GM12878 (cell line): ENCODE data around the gene GRIN3A. TPM values are rescaled to one million over a fixed set of nuclear protein-coding genes. Genes with fewer than 3 reads are reported as not detected.

Experiments used
- ATAC-seq: fragments of 200-7000 bp; cut with Tn5 transposase; 3 replicates; pipeline ENCODE4 v1.9.1; 2020; ENCODE audit warnings: mild to moderate bottlenecking, moderate library complexity
- BruUV-seq: library from RNA; stranded (reverse); fragments of 400-500 nt; replicated peaks from 2 replicates; lab custom pipeline; 2021; lab: Mats Ljungman, UMichigan
- CTCF ChIA-PET: fragments of 300-600 bp; sonication (Branson Sonifier 250); formaldehyde crosslinking; extraction: SDS; loops from one replicate; lab custom pipeline; 2021; ENCODE audit warnings: inconsistent platforms; lab: Yijun Ruan, JAX
- POLR2A ChIA-PET: fragments of 350-600 bp; formaldehyde crosslinking; extraction: SDS; loops from one replicate; lab custom pipeline; 2021; ENCODE audit warnings: inconsistent platforms; lab: Charles Lee
- RAD21 ChIA-PET: fragments of 300-600 bp; sonication (Branson Sonifier 250); formaldehyde crosslinking; loops from one replicate; lab custom pipeline; 2023; ENCODE audit warnings: antibody characterized with exemption; ENCODE audit not compliant: unreplicated experiment; lab: Charles Lee
- SMC1A ChIA-PET: fragments of 300-600 bp; sonication (Branson Sonifier 250); formaldehyde crosslinking; loops from one replicate; lab custom pipeline; 2023; ENCODE audit not compliant: unreplicated experiment, uncharacterized antibody; lab: Charles Lee
- DNase-seq: peaks from one replicate; pipeline ENCODE4 v3.0.0-alpha.2; 2011; ENCODE audit warnings: low read depth, low spot score
- FAIRE-seq: peaks from 3 replicates; lab custom pipeline; 2011; peaks lifted over from hg19 to GRCh38; lab: Jason Lieb, UNC
- H2AFZ ChIP-seq: 2 replicates; pipeline ENCODE4 v1.6.0; 2011; ENCODE audit warnings: low read depth, low read length, control low read depth; ENCODE audit not compliant: control insufficient read depth
- H3K27ac ChIP-seq: 2 replicates; pipeline ENCODE4 v1.5.1; 2011; ENCODE audit warnings: control low read depth; ENCODE audit not compliant: control insufficient read depth, insufficient read depth
- H3K27me3 ChIP-seq, 2 experiments: replicated peaks in 1 of 2; 2 replicates each; pipeline versions ENCODE4 v1.6.0 to v1.6.1; 2011; ENCODE audit warnings: low read length in 1 of 2; ENCODE audit not compliant: control insufficient read depth in 2 of 2, insufficient read depth in 2 of 2
- H3K36me3 ChIP-seq, 2 experiments: 2 replicates each; pipeline ENCODE4 v1.5.1; 2011; ENCODE audit warnings: low read length in 1 of 2; ENCODE audit not compliant: control insufficient read depth in 2 of 2, insufficient read depth in 2 of 2
- H3K4me1 ChIP-seq: 2 replicates; pipeline ENCODE4 v1.6.1; 2011; ENCODE audit warnings: mild to moderate bottlenecking, low read length, moderate library complexity, mixed read lengths; ENCODE audit not compliant: control insufficient read depth, insufficient read depth
- H3K4me2 ChIP-seq: 2 replicates; pipeline ENCODE4 v1.6.0; 2011; ENCODE audit warnings: control low read depth; ENCODE audit not compliant: control insufficient read depth, insufficient read depth
- H3K4me3 ChIP-seq: fragments of 200-600 bp; sonication (generic); 2 replicates; pipeline ENCODE4 v1.5.1; 2016
- H3K79me2 ChIP-seq: 2 replicates; pipeline ENCODE4 v1.6.0; 2011; ENCODE audit warnings: low read length; ENCODE audit not compliant: control insufficient read depth, insufficient read depth
- H3K9ac ChIP-seq: 2 replicates; pipeline ENCODE4 v1.8.0; 2011; ENCODE audit warnings: low read length, control low read depth, mixed read lengths; ENCODE audit not compliant: control insufficient read depth, insufficient read depth
- H3K9me3 ChIP-seq: replicated peaks from 3 replicates; pipeline ENCODE4 v1.5.1; 2011; ENCODE audit warnings: mild to moderate bottlenecking, low read length; ENCODE audit not compliant: control insufficient read depth, insufficient read depth
- H4K20me1 ChIP-seq: 2 replicates; pipeline ENCODE4 v1.6.0; 2011; ENCODE audit not compliant: control insufficient read depth, insufficient read depth
- GATAD2B ChIP-seq: fragments of 450-650 bp; conservative IDR thresholded peaks from 2 replicates; pipeline ENCODE4 v1.6.1; 2017; ENCODE audit warnings: low read depth, mild to moderate bottlenecking, moderate library complexity
- IKZF2 ChIP-seq, 2 experiments: fragments of 450-650 bp; IDR thresholded peaks; 2 replicates each; pipeline ENCODE4 v1.6.1; 2017; ENCODE audit warnings: mild to moderate bottlenecking in 2 of 2, moderate library complexity in 2 of 2
- IRF4 ChIP-seq: IDR thresholded peaks from 2 replicates; pipeline ENCODE4 v1.6.1; 2011; ENCODE audit warnings: low read depth, low read length
- MYB ChIP-seq: fragments of 150-350 bp; IDR thresholded peaks from 2 replicates; pipeline ENCODE4 v1.6.1; 2014; ENCODE audit warnings: mild to moderate bottlenecking, low read depth, low read length, borderline replicate concordance
- NFXL1 ChIP-seq: fragments of 450-650 bp; IDR thresholded peaks from 2 replicates; pipeline ENCODE4 v1.6.1; 2017; ENCODE audit warnings: antibody characterized with exemption, mild to moderate bottlenecking, borderline replicate concordance
- NFYA ChIP-seq: IDR thresholded peaks from 2 replicates; pipeline ENCODE4 v1.6.1; 2011; ENCODE audit warnings: low read depth, mild to moderate bottlenecking, low read length, improper control_type of control experiment, borderline replicate concordance
- RAD51 ChIP-seq: fragments of 450-650 bp; IDR thresholded peaks from 2 replicates; pipeline ENCODE4 v1.6.1; 2016; ENCODE audit warnings: moderate library complexity, mild to moderate bottlenecking, inconsistent platforms
- SMARCA5 ChIP-seq: fragments of 450-650 bp; IDR thresholded peaks from 2 replicates; pipeline ENCODE4 v1.6.1; 2017; ENCODE audit warnings: mild to moderate bottlenecking
- WRNIP1 ChIP-seq: IDR thresholded peaks from 2 replicates; pipeline ENCODE4 v1.6.1; 2011; ENCODE audit warnings: low read depth, low read length, improper control_type of control experiment, borderline replicate concordance
- YBX1 ChIP-seq: fragments of 450-650 bp; IDR thresholded peaks from 2 replicates; pipeline ENCODE4 v1.6.1; 2016; ENCODE audit warnings: antibody characterized with exemption
- WGBS: methylation state at CpG from one replicate; pipeline ENCODE4 v1.1.6; 2016; ENCODE audit warnings: low lambda C conversion rate; ENCODE audit not compliant: insufficient replicate concordance, insufficient coverage; ENCODE audit errors: missing lambda C conversion rate; 5-methylcytosine and 5-hydroxymethylcytosine counted together
- in situ Hi-C: fragments of 300-500 bp; cut with MboI; formaldehyde crosslinking; loops from 9 replicates; pipeline ENCODE4 v1.14.3; 2018; ENCODE audit warnings: mixed read lengths
- intact Hi-C: fragments of 100-400 bp; cut with micrococcal nuclease; formaldehyde crosslinking; loops from one replicate; pipeline ENCODE4 v1.14.2; 2022; ENCODE audit not compliant: unreplicated experiment
- polyA plus RNA-seq, 11 experiments: library from polyadenylated mRNA; depleted of rRNA in 4 of 11; unstranded in 6 of 11; stranded (reverse) in 5 of 11; fragments of >200 nt; fragmentation: Nextera tagmentation in 4 of 11; fragmentation: Illumina TruSeq in 1 of 11; extraction: Ambion mirVana in 4 of 11; extraction: Trizol in 1 of 11; gene quantifications; 1 replicate in 1 of 11; 2 replicates in 10 of 11; pipeline versions ENCODE4 v1.2.1 to v1.2.3, GENCODE V29; 2011 to 2016; ENCODE audit warnings: inconsistent platforms in 2 of 11, missing spikeins in 2 of 11, low read depth in 1 of 11
- total RNA-seq, 4 experiments: library from RNA; depleted of rRNA in 3 of 4; stranded (reverse); fragments of >200 nt in 3 of 4; fragmentation: Illumina TruSeq in 1 of 4; extraction: Trizol in 1 of 4; gene quantifications; 2 replicates each; pipeline versions ENCODE4 v1.2.1 to v1.2.3, GENCODE V29; 2013 to 2021
- TF ChIP-seq, protein P1 (sequence below): fragments of 150-350 bp; IDR thresholded peaks from 2 replicates; pipeline ENCODE4 v1.6.1; 2014; ENCODE audit warnings: mild to moderate bottlenecking, low read depth, low read length

Gene GRIN3A
- total and polyA plus RNA-seq, 10 of the 15 experiments (the other 5 are each of a cell fraction or from before 2014, with no cell fraction given), result 0.03 to 0.05 (median 0.04) TPM; not detected in 7

GRCh38 chr9:101753716-101754115 is 15.3 kb upstream of the GRIN3A start:
- SMC1A ChIA-PET, result no interaction called here
- POLR2A ChIA-PET, result no interaction called here
- RAD21 ChIA-PET, result no interaction called here
- CTCF ChIA-PET, result no interaction called here
- Histone ChIP-seq H3K4me3 (no peak overlapping the region), H3K4me1 (no peaks in the 10 kb centered on the region), H2AFZ (no peak overlapping the region), H3K9ac (no peak overlapping the region), H3K27me3 (no peaks in the 10 kb centered on the region), H3K27ac (no peak overlapping the region), H3K36me3 (no peaks in the 10 kb centered on the region), H3K4me2 (no peak overlapping the region), H3K79me2 (no peaks in the 10 kb centered on the region), H4K20me1 (no peaks in the 10 kb centered on the region), H3K9me3 (no peaks in the 10 kb centered on the region)
- no TSS peak for BruUV-seq
- no peak for FAIRE-seq
- in situ Hi-C loops (no loop called here), intact Hi-C loops (no loop called here)
- no peak for ATAC-seq
- TF ChIP-seq SMARCA5 (no peak), MYB (no peak), YBX1 (no peak), GATAD2B (no peak), NFYA (no peak), IKZF2 (IDR thresholded peaks at IDR 0.05) (no peak), WRNIP1 (no peak), RAD51 (no peak), NFXL1 (no peak), IRF4 (no peak)
- TF ChIP-seq, protein P1, sequence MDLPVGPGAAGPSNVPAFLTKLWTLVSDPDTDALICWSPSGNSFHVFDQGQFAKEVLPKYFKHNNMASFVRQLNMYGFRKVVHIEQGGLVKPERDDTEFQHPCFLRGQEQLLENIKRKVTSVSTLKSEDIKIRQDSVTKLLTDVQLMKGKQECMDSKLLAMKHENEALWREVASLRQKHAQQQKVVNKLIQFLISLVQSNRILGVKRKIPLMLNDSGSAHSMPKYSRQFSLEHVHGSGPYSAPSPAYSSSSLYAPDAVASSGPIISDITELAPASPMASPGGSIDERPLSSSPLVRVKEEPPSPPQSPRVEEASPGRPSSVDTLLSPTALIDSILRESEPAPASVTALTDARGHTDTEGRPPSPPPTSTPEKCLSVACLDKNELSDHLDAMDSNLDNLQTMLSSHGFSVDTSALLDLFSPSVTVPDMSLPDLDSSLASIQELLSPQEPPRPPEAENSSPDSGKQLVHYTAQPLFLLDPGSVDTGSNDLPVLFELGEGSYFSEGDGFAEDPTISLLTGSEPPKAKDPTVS, result no peak
- WGBS, result 62% methylated on average over 5 of the region's 5 CpGs
- DNase-seq, result no peak
